IMR-90 (cell line): ENCODE measurements around the gene TP73. TPM values are rescaled to one million over a fixed set of nuclear protein-coding genes. Genes with fewer than 3 reads are reported as not detected.

Experiments used
- ATAC-seq: fragments of 200-7000 bp; cut with Tn5 transposase; 2 replicates; pipeline ENCODE4 v1.9.1; 2020; ENCODE audit warnings: low read depth, mild to moderate bottlenecking, moderate library complexity
- BruUV-seq: library from RNA; stranded (reverse); fragments of 400-500 nt; replicated peaks from 2 replicates; lab custom pipeline; 2021; lab: Mats Ljungman, UMichigan
- CTCF ChIA-PET: fragments of 300-600 bp; formaldehyde crosslinking; extraction: SDS; loops from one replicate; lab custom pipeline; 2021; ENCODE audit warnings: antibody characterized with exemption; lab: Yijun Ruan, JAX
- POLR2A ChIA-PET: fragments of 300-600 bp; sonication (Branson Sonifier 250); formaldehyde crosslinking; loops from one replicate; lab custom pipeline; 2022; ENCODE audit warnings: antibody characterized with exemption; ENCODE audit not compliant: unreplicated experiment; lab: Charles Lee
- DNase-seq: peaks from one replicate; pipeline ENCODE4 v3.0.0; 2013
- H2AFZ ChIP-seq: replicated peaks from 2 replicates; pipeline ENCODE3; 2013; ENCODE audit warnings: low read length, mild to moderate bottlenecking; ENCODE audit not compliant: poor library complexity
- H2AK5ac ChIP-seq: 2 replicates; pipeline ENCODE4 v1.6.1; 2013; ENCODE audit warnings: low read depth, low read length, inconsistent platforms
- H2AK9ac ChIP-seq: replicated peaks from 2 replicates; pipeline ENCODE3; 2013; ENCODE audit warnings: mild to moderate bottlenecking, low read depth, low read length, moderate library complexity; ENCODE audit not compliant: poor library complexity
- H2BK120ac ChIP-seq: 2 replicates; pipeline ENCODE4 v1.6.1; 2013; ENCODE audit warnings: low read depth, low read length, inconsistent platforms
- H2BK15ac ChIP-seq: 3 replicates; pipeline ENCODE4 v1.6.1; 2013; ENCODE audit warnings: low read depth, low read length, inconsistent platforms
- H2BK20ac ChIP-seq: 2 replicates; pipeline ENCODE4 v1.6.1; 2013; ENCODE audit warnings: low read depth, mild to moderate bottlenecking, inconsistent platforms, low read length, moderate library complexity
- H2BK5ac ChIP-seq: 2 replicates; pipeline ENCODE4 v1.6.1; 2013; ENCODE audit warnings: mild to moderate bottlenecking, low read depth, low read length, inconsistent platforms; ENCODE audit not compliant: poor library complexity, severe bottlenecking
- H3K14ac ChIP-seq: replicated peaks from 2 replicates; pipeline ENCODE4 v1.6.1; 2013; ENCODE audit warnings: low read depth, low read length, inconsistent platforms
- H3K18ac ChIP-seq: 2 replicates; pipeline ENCODE4 v1.6.1; 2013; ENCODE audit warnings: low read depth, low read length, control low read depth
- H3K23ac ChIP-seq: 2 replicates; pipeline ENCODE4 v1.6.1; 2013; ENCODE audit warnings: low read depth, low read length, inconsistent platforms
- H3K27ac ChIP-seq: 2 replicates; pipeline ENCODE4 v1.5.1; 2013; ENCODE audit warnings: mild to moderate bottlenecking, control low read depth, low read length; ENCODE audit not compliant: insufficient read depth
- H3K27me3 ChIP-seq: 2 replicates; pipeline ENCODE4 v1.6.1; 2013; ENCODE audit warnings: low read length; ENCODE audit not compliant: control insufficient read depth, insufficient read depth
- H3K36me3 ChIP-seq: 2 replicates; pipeline ENCODE4 v1.6.1; 2013; ENCODE audit warnings: low read length, mixed read lengths; ENCODE audit not compliant: control insufficient read depth, insufficient read depth
- H3K4ac ChIP-seq: 2 replicates; pipeline ENCODE4 v1.6.1; 2013; ENCODE audit warnings: low read depth, low read length, inconsistent platforms
- H3K4me1 ChIP-seq: 2 replicates; pipeline ENCODE4 v1.6.1; 2013; ENCODE audit warnings: low read length, mixed read lengths; ENCODE audit not compliant: control insufficient read depth, insufficient read depth
- H3K4me2 ChIP-seq: 2 replicates; pipeline ENCODE4 v1.6.1; 2013; ENCODE audit warnings: low read depth, mild to moderate bottlenecking, control low read depth, low read length, moderate library complexity
- H3K4me3 ChIP-seq: 2 replicates; pipeline ENCODE4 v1.5.1; 2013; ENCODE audit warnings: low read depth, mild to moderate bottlenecking, control low read depth, low read length, moderate library complexity; ENCODE audit not compliant: insufficient read depth
- H3K56ac ChIP-seq: 2 replicates; pipeline ENCODE4 v1.6.1; 2013; ENCODE audit warnings: low read length, inconsistent platforms; ENCODE audit not compliant: insufficient read depth; ENCODE audit errors: extremely low read depth
- H3K79me1 ChIP-seq, 2 experiments: 2 replicates each; pipeline ENCODE4 v1.6.1; 2013; ENCODE audit warnings: low read length in 2 of 2, inconsistent platforms in 1 of 2, low read depth in 1 of 2
- H3K9ac ChIP-seq: 2 replicates; pipeline ENCODE4 v1.6.1; 2013; ENCODE audit warnings: low read depth, low read length, control low read depth
- H3K9me1 ChIP-seq: 2 replicates; pipeline ENCODE4 v1.6.1; 2013; ENCODE audit warnings: low read length, inconsistent platforms; ENCODE audit not compliant: insufficient read depth
- H3K9me3 ChIP-seq: 2 replicates; pipeline ENCODE4 v1.6.1; 2013; ENCODE audit warnings: low read length; ENCODE audit not compliant: control insufficient read depth, insufficient read depth
- H4K20me1 ChIP-seq: 2 replicates; pipeline ENCODE4 v1.6.1; 2013; ENCODE audit warnings: low read length, inconsistent platforms; ENCODE audit not compliant: insufficient read depth
- H4K5ac ChIP-seq: 2 replicates; pipeline ENCODE4 v1.6.1; 2013; ENCODE audit warnings: mild to moderate bottlenecking, low read depth, low read length, control low read depth
- H4K8ac ChIP-seq, 2 experiments: 2 replicates each; pipeline ENCODE4 v1.6.1; 2013; ENCODE audit warnings: low read depth in 2 of 2, low read length in 2 of 2, control low read depth in 1 of 2, inconsistent platforms in 1 of 2
- H4K91ac ChIP-seq: 2 replicates; pipeline ENCODE4 v1.6.1; 2013; ENCODE audit warnings: low read depth, low read length, inconsistent platforms; ENCODE audit not compliant: insufficient read depth
- BHLHE40 ChIP-seq: fragments of 150-350 bp; IDR thresholded peaks from 2 replicates; pipeline ENCODE4 v1.6.1; 2016; ENCODE audit warnings: mild to moderate bottlenecking, low read depth, low read length
- FOS ChIP-seq: fragments of 150-350 bp; IDR thresholded peaks from 2 replicates; pipeline ENCODE4 v1.6.1; 2016; ENCODE audit warnings: low read depth, low read length
- MAZ ChIP-seq: IDR thresholded peaks from 2 replicates; pipeline ENCODE4 v1.6.1; 2012; ENCODE audit warnings: low read depth, mild to moderate bottlenecking, low read length, improper control_type of control experiment, moderate library complexity, borderline replicate concordance
- RAD21 ChIP-seq: IDR thresholded peaks from 2 replicates; pipeline ENCODE4 v1.6.1; 2012; ENCODE audit warnings: low read length, improper control_type of control experiment
- RFX5 ChIP-seq: IDR thresholded peaks from 2 replicates; pipeline ENCODE4 v1.8.0; 2012; ENCODE audit warnings: low read depth, mild to moderate bottlenecking, low read length, moderate library complexity
- SMC3 ChIP-seq: fragments of 150-350 bp; IDR thresholded peaks from 2 replicates; pipeline ENCODE4 v1.6.1; 2016; ENCODE audit warnings: low read depth, mild to moderate bottlenecking, antibody characterized with exemption, low read length, moderate library complexity
- USF2 ChIP-seq: fragments of 150-350 bp; IDR thresholded peaks from 2 replicates; pipeline ENCODE4 v1.6.1; 2017; ENCODE audit warnings: mild to moderate bottlenecking, antibody characterized with exemption, low read length, low read depth
- WGBS, 2 experiments: methylation state at CpG; one replicate each; pipeline versions ENCODE4 v1.1.5 to v1.1.7; 2013; ENCODE audit warnings: missing lambda C conversion rate in 2 of 2; ENCODE audit not compliant: insufficient read length in 1 of 2; ENCODE audit errors: extremely low coverage in 2 of 2; 5-methylcytosine and 5-hydroxymethylcytosine counted together
- dilution Hi-C: fragments of 300-500 bp; cut with HindIII; formaldehyde crosslinking; loops from one replicate; pipeline ENCODE4 v1.14.3; 2018; ENCODE audit warnings: low sequenced_read_pairs; ENCODE audit not compliant: unreplicated experiment
- in situ Hi-C: fragments of 300-500 bp; cut with MboI; formaldehyde crosslinking; loops from 3 replicates; pipeline ENCODE4 v1.14.3; 2019; ENCODE audit warnings: low sequenced_read_pairs, inconsistent platforms, mixed read lengths
- intact Hi-C: fragments of 100-400 bp; cut with micrococcal nuclease; formaldehyde crosslinking; loops from 2 replicates; pipeline ENCODE4 v1.10.0; 2022
- polyA plus RNA-seq, 3 experiments: library from polyadenylated mRNA; depleted of rRNA; stranded (reverse); fragments of >200 nt; gene quantifications; 2 replicates each; pipeline ENCODE4 v1.2.3, GENCODE V29; 2012; ENCODE audit warnings: low replicate concordance in 1 of 3
- total RNA-seq: library from RNA; depleted of rRNA; stranded (reverse); fragments of >200 nt; gene quantifications from 2 replicates; pipeline ENCODE4 v1.2.3, GENCODE V29; 2012

TP73 gene
- total and polyA plus RNA-seq, 2 of the 4 experiments (the other 2 are of a cell fraction) = not detected

GRCh38 chr1:3630914-3631313 is 21.4 kb upstream of the TP73 start:
- Histone ChIP-seq H3K79me1 (peaks cover 1 to 3% of the 10 kb centered on the region in 2 experiments; a peak in 1 of 4 replicates), H3K18ac (no peak overlapping the region), H3K56ac (no peak overlapping the region), H2AK9ac (no peak overlapping the region), H4K8ac (no peak overlapping the region), H3K4me1 (no peaks in the 10 kb centered on the region), H3K9me3 (no peaks in the 10 kb centered on the region), H3K14ac (no peak overlapping the region), H3K27ac (no peak overlapping the region), H2BK15ac (no peak overlapping the region), H2AK5ac (no peak overlapping the region), H2BK5ac (no peak overlapping the region), H3K4ac (no peak overlapping the region), H3K4me3 (no peak overlapping the region), H3K9ac (no peak overlapping the region), H3K36me3 (peaks cover 66% of the 10 kb centered on the region), H2BK20ac (no peak overlapping the region), H4K20me1 (no peaks in the 10 kb centered on the region; the same call in 1 of the 2 replicates), H3K4me2 (no peak overlapping the region), H3K27me3 (no peaks in the 10 kb centered on the region), H2BK120ac (no peak overlapping the region), H2AFZ (no peak overlapping the region), H3K9me1 (no peaks in the 10 kb centered on the region), H4K91ac (no peak overlapping the region), H3K23ac (no peak overlapping the region), H4K5ac (no peak overlapping the region)
- CTCF ChIA-PET = interaction anchor here (1.0 to 1.2 kb wide), 2 partner anchors 9 to 185 kb away, joined by 4 to 6 read pairs; no protein-coding TSS in a partner anchor
- in situ Hi-C loops (no loop called here), intact Hi-C loops (no loop called here), dilution Hi-C loops (no loop called here)
- TF ChIP-seq RFX5 = no peak
- TF ChIP-seq USF2 = no peak
- TF ChIP-seq SMC3 = no peak
- TF ChIP-seq MAZ = no peak
- no peak for TF ChIP-seq FOS
- no peak for TF ChIP-seq RAD21
- TF ChIP-seq BHLHE40 = no peak
- ATAC-seq (no peak), DNase-seq (no peak)
- WGBS, 2 experiments = 78% methylated on average over 1 of the region's 9 CpGs; no CpG with 5 or more reads in 1 of the 2 experiments
- POLR2A ChIA-PET = interaction anchor here (0.6 kb wide), 1 partner anchor 117 kb away, joined by 10 read pairs; no protein-coding TSS in a partner anchor
- BruUV-seq = no TSS peak
